ENCODE results near the gene ZMIZ1. TPM values are rescaled to one million over a fixed set of nuclear protein-coding genes. Genes with fewer than 3 reads are reported as not detected.

ZMIZ1 gene
- total RNA-seq, 2 experiments from 2014 or later = 14.6 to 15.5 TPM

GRCh38 chr10:79254333-79255006 is 185.7 kb downstream of the ZMIZ1 start:
- TF ChIP-seq, protein P1, sequence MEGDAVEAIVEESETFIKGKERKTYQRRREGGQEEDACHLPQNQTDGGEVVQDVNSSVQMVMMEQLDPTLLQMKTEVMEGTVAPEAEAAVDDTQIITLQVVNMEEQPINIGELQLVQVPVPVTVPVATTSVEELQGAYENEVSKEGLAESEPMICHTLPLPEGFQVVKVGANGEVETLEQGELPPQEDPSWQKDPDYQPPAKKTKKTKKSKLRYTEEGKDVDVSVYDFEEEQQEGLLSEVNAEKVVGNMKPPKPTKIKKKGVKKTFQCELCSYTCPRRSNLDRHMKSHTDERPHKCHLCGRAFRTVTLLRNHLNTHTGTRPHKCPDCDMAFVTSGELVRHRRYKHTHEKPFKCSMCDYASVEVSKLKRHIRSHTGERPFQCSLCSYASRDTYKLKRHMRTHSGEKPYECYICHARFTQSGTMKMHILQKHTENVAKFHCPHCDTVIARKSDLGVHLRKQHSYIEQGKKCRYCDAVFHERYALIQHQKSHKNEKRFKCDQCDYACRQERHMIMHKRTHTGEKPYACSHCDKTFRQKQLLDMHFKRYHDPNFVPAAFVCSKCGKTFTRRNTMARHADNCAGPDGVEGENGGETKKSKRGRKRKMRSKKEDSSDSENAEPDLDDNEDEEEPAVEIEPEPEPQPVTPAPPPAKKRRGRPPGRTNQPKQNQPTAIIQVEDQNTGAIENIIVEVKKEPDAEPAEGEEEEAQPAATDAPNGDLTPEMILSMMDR (IDR thresholded peaks at IDR 0.05) = no peak
- Mint-ChIP-seq H3K27ac (no peak overlapping the region), H3K27me3 (no peaks in the 10 kb centered on the region), H3K36me3 (ENCODE audit: low read depth) (no peaks in the 10 kb centered on the region), H3K9me3 (no peaks in the 10 kb centered on the region), H3K4me1 (ENCODE audit: low read depth) (peaks cover 17% of the 10 kb centered on the region), H3K4me3 (no peak overlapping the region)
- Histone ChIP-seq H3K27me3 (ENCODE audit: control insufficient read depth in 1 of 2, insufficient read depth in 2 of 2, low read length in 2 of 2) (no peaks in the 10 kb centered on the region), H3K4me1 (ENCODE audit: insufficient read depth, low read length) (peaks cover 13% of the 10 kb centered on the region), H3K27ac (ENCODE audit: low read depth in 1 of 2, low read length in 2 of 2) (no peak overlapping the region), H3K4me3 (ENCODE audit: low read length) (no peak overlapping the region), H3K9me3 (ENCODE audit: control insufficient read depth in 1 of 2, insufficient read depth in 1 of 2, low read length in 2 of 2) (no peaks in the 10 kb centered on the region), H3K36me3 (ENCODE audit: insufficient read depth, low read length) (no peaks in the 10 kb centered on the region)
- POLR2A ChIA-PET = interaction anchor here (0.6 kb wide), 1 partner anchor 9 kb away, joined by 3 read pairs; no protein-coding TSS in a partner anchor
- ATAC-seq (ENCODE audit: poor library complexity) (no peak), DNase-seq (no peak)
- CTCF ChIA-PET = no interaction called here
- intact Hi-C loops (cut with DNase I, micrococcal nuclease) = no loop called here

- DNase-seq (no peak), ATAC-seq (ENCODE audit: poor library complexity) (no peak)
- Histone ChIP-seq H3K4me1 (ENCODE audit: insufficient read depth, low read length) (peaks cover 7% of the 10 kb centered on the region), H3K9me3 (ENCODE audit: control insufficient read depth in 1 of 2, insufficient read depth in 1 of 2, low read length in 2 of 2) (no peaks in the 10 kb centered on the region), H3K36me3 (ENCODE audit: insufficient read depth, low read length) (no peaks in the 10 kb centered on the region), H3K27me3 (ENCODE audit: control insufficient read depth in 1 of 2, insufficient read depth in 2 of 2, low read length in 2 of 2) (no peaks in the 10 kb centered on the region), H3K27ac (ENCODE audit: low read depth in 1 of 2, low read length in 2 of 2) (no peak overlapping the region), H3K4me3 (ENCODE audit: low read length) (no peak overlapping the region)
- POLR2A ChIA-PET = interaction anchor here (0.6 kb wide), 1 partner anchor 10 kb away, joined by 3 read pairs; no protein-coding TSS in a partner anchor
- Mint-ChIP-seq H3K4me1 (ENCODE audit: low read depth) (peaks cover 15% of the 10 kb centered on the region), H3K4me3 (no peak overlapping the region), H3K36me3 (ENCODE audit: low read depth) (no peaks in the 10 kb centered on the region), H3K27ac (no peak overlapping the region), H3K27me3 (no peaks in the 10 kb centered on the region), H3K9me3 (no peaks in the 10 kb centered on the region)
- intact Hi-C loops (cut with DNase I, micrococcal nuclease) = no loop called here
- CTCF ChIA-PET = no interaction called here
- TF ChIP-seq, protein P1 (IDR thresholded peaks at IDR 0.05) = no peak
These were observed 186.3 kb downstream of the ZMIZ1 start for GRCh38 chr10:79255007-79255507.

GRCh38 chr10:79256264-79256806 is 187.6 kb downstream of the ZMIZ1 start:
- ATAC-seq (ENCODE audit: poor library complexity) (no peak), DNase-seq (no peak)
- H3K27me3 Mint-ChIP-seq = no peaks in the 10 kb centered on the region
- H3K27ac Mint-ChIP-seq = no peak overlapping the region
- H3K9me3 Mint-ChIP-seq = no peaks in the 10 kb centered on the region
- no peaks in the 10 kb centered on the region for H3K4me1 ChIP-seq (ENCODE audit: insufficient read depth, low read length)
- intact Hi-C loops (cut with DNase I, micrococcal nuclease) = no loop called here
- TF ChIP-seq, protein P1 (IDR thresholded peaks at IDR 0.05) = no peak
- no peak overlapping the region for H3K4me3 Mint-ChIP-seq
- POLR2A ChIA-PET = no interaction called here
- no peaks in the 10 kb centered on the region for H3K27me3 ChIP-seq (ENCODE audit: control insufficient read depth in 1 of 2, insufficient read depth in 2 of 2, low read length in 2 of 2)
- H3K9me3 ChIP-seq (ENCODE audit: control insufficient read depth in 1 of 2, insufficient read depth in 1 of 2, low read length in 2 of 2) = no peaks in the 10 kb centered on the region
- H3K36me3 ChIP-seq (ENCODE audit: insufficient read depth, low read length) = peaks cover 5% of the 10 kb centered on the region
- no peak overlapping the region for H3K27ac ChIP-seq (ENCODE audit: low read depth in 1 of 2, low read length in 2 of 2)
- peaks cover 15% of the 10 kb centered on the region for H3K4me1 Mint-ChIP-seq (ENCODE audit: low read depth)
- no peaks in the 10 kb centered on the region for H3K36me3 Mint-ChIP-seq (ENCODE audit: low read depth)
- CTCF ChIA-PET = no interaction called here
- no peak overlapping the region for H3K4me3 ChIP-seq (ENCODE audit: low read length)

Measured in CD4-positive, alpha-beta T cell (primary cell).